Panc1 (cell line): ENCODE data around the gene METTL16.

Experiments
- TCF7L2 ChIP-seq: IDR thresholded peaks from 2 replicates; pipeline ENCODE4 v1.6.1; 2011; ENCODE audit warnings: mild to moderate bottlenecking, low read depth, low read length, inconsistent platforms
- TF ChIP-seq, protein P1 (sequence below): fragments of 450-650 bp; IDR thresholded peaks from 2 replicates; pipeline ENCODE4 v1.5.1; 2017; ENCODE audit warnings: mild to moderate bottlenecking

DNA sequence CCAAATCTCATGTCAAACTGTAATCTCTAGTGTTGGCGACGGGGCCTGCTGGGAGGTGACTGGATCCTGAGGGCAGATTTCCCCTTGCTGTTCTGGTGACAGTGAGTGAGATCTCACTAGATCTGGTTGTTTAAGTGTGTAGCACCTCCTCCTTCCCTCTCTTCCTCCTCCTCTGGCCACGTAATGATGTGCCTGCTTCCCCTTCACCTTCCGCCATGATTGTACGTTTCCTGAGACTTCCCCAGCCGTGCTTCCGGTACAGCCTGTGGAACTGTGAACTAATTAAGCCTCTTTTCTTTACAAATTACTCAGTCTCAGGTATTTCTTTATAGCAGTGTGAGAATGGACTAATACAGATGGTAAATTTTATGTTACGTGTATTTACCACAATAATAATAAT lies 49.2 kb downstream of the METTL16 start:
- TF ChIP-seq, protein P1, sequence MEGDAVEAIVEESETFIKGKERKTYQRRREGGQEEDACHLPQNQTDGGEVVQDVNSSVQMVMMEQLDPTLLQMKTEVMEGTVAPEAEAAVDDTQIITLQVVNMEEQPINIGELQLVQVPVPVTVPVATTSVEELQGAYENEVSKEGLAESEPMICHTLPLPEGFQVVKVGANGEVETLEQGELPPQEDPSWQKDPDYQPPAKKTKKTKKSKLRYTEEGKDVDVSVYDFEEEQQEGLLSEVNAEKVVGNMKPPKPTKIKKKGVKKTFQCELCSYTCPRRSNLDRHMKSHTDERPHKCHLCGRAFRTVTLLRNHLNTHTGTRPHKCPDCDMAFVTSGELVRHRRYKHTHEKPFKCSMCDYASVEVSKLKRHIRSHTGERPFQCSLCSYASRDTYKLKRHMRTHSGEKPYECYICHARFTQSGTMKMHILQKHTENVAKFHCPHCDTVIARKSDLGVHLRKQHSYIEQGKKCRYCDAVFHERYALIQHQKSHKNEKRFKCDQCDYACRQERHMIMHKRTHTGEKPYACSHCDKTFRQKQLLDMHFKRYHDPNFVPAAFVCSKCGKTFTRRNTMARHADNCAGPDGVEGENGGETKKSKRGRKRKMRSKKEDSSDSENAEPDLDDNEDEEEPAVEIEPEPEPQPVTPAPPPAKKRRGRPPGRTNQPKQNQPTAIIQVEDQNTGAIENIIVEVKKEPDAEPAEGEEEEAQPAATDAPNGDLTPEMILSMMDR = no peak
- no peak for TF ChIP-seq TCF7L2
